ENCODE results near the gene TTC7B.

Gene TTC7B

GRCh38 chr14:90703841-90704737 lies 112.1 kb downstream of the TTC7B start:
- no peak for DNase-seq (ENCODE audit: low read depth in 2 of 2)

- DNase-seq (ENCODE audit: low read depth in 2 of 2): no peak
Measured at GRCh38 chr14:90700933-90701776, 115.1 kb downstream of the TTC7B start.

- no peak for DNase-seq (ENCODE audit: low read depth in 2 of 2)
Measured at GRCh38 chr14:90699016-90699415, 117.2 kb downstream of the TTC7B start.

DNA sequence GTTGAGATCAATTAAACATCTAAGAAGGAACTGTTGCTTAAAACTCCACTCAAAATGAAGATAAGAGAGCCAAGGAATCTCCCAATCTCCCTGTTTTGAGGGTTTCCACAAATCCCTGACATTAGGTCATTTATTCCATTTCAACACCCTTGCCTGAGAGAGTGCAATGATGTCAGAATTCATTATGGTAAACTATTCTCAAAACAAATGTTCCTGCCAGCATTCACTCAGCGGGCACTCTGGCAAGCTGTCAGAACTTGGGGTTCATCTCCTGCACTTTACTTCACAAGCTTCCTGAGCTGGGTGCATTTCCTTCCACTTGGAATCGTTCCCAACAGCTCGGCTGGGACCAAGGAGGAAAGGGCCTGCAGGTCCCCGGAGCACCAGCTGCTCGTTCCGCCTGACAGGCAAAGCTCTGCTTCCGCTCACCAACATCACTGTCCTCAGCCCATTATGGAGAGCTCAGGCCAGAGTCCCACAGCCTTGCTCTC lies 117.8 kb downstream of the TTC7B start:
- DNase-seq (ENCODE audit: low read depth in 2 of 2): no peak

DNA sequence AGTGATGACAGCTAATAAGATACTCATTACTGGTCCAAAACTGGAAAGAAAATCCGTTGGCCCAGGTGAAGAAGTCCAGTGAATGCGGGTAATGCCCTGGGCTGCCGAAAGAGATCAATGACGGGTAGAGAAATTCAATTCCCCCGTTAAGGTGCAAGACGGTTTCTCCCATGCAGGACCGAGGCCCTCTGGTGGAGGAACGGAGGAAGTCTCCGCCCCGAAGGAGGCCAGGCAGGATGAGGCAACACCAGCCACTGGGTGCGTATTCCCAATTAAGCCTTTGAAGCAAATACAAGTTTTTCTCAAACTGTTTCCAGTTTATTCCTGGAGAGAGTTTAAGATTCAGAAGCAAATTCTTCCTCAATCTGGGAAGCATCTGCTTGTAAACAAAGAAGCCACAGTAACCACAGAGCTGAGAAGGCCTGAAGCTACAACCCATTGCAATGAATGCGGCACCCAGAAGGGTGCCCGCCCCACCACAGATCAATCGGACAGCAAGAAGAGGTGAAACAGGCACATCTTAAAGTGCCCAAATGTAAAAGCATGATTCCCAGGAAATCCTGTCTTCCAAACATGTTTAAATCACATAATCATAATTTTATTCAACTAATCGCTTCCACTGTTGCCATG lies 118.5 kb downstream of the TTC7B start:
- DNase-seq (ENCODE audit: low read depth in 2 of 2): peak; percentile 57 to 67

DNA sequence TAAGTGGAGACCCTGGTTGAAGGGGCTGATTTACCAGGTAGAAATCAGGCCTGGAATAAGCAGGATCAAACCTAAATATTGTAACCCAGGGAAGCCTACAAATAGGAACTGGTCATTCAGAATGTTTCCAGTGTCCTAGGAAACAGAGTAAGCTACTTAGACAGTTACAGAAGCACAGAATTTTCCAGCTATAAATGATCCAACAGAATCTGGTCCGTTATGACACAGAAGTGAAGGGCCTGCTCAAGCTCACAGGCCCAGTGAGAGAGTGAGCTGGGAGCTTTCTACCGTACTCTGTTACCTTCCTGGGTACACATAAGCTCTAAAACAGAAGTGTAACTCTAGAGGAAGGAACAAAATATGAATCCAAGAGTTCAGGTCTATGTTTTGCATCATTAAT lies 119.1 kb downstream of the TTC7B start:
- DNase-seq (ENCODE audit: low read depth in 2 of 2): no peak

- no peak for DNase-seq (ENCODE audit: low read depth in 2 of 2)
Measured at GRCh38 chr14:90696720-90697119, 119.5 kb downstream of the TTC7B start.

DNA sequence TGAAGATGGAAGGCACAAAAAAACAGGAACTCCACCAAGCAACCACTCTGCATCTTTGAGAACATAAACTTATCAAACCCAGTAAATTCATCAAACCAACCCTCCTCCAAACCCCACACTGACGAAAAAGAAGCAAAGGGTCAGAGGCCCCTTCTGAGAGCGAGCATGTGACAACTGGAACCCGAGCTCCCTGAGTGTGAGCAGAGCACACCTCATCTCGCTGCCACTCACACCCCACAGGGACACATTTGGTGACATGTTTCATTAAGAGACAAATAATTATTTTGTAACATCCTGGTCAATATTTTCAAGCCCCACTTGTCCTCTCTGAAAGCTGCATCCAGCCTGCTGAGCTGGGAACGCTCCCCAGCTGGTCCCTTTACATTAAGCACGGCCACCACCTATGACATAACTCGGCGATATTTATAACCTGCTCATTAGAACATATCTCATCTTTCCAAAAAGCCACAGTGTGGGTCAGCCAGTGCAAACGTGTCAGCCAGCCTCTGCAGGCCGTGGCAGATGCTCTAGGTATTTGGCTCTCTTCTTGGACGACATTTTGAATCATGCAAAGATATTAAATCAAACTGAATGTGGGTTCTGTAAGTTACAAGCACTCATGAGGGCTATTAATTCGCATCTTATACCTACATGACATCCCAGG lies 120.1 kb downstream of the TTC7B start:
- no peak for DNase-seq (ENCODE audit: low read depth in 2 of 2)

DNA sequence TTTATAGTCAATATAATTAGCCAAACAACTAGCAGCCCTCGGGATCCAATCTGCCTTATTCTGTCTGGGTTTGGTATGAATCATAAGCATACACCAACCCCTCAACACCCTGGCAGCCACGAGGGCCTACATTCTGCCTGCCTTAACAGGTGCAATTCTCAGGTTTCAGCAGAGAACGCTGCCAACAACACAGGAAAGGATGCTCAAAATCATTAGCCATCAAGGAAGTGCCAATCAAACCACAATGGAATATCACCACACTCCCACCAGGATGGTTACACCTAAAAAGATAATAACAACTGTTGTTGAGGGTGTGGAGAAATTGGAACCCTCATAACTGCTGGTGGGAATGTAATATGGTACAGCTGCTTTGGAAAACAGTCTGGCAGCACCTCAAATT lies 122.8 kb downstream of the TTC7B start:
- DNase-seq (ENCODE audit: low read depth in 2 of 2): no peak

DNA sequence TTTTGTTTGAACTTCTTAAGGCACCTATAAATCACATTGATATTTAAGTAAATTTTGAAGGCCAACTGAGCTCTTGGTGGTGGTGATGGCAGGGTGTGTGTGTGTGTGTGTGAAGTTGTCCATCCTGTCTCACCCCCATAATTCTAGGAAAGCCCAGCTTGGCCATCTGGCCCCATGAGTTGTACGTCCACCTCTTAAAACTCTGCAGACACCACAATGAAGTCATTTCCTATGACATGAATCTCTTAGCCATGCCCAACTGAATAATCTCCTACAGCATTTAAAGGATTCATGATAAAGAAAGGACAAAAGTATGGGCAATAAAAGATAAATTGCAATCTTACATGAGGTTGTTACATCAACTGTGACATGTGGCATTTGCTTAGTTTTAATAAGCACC lies 123.4 kb downstream of the TTC7B start:
- DNase-seq (ENCODE audit: low read depth in 2 of 2): no peak

DNA sequence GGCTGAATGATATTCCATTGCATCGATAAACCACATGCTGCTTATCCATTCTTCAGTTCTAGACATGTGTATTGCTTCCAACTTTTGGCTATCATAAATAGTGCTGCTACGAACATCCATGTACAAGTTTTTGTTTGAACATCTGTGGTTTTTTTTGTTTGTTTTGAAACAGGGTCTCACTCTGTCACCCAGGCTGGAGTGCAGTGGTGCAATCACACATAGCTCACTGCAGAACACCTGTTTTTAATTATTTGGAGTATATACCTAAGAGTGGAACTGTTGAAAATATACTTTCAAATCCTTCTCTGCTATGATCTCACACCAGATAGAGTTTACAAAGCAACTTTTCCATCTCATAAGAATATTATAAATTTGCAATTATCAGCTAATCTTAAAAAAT lies 124.2 kb downstream of the TTC7B start:
- DNase-seq (ENCODE audit: low read depth in 2 of 2): no peak

GRCh38 chr14:90691627-90692026 lies 124.6 kb downstream of the TTC7B start:
- no peak for DNase-seq (ENCODE audit: low read depth in 2 of 2)

GRCh38 chr14:90687680-90688079 lies 128.6 kb downstream of the TTC7B start:
- DNase-seq (ENCODE audit: low read depth in 2 of 2): no peak

GRCh38 chr14:90682615-90683014 lies 133.6 kb downstream of the TTC7B start:
- DNase-seq (ENCODE audit: low read depth in 2 of 2): no peak

- no peak for DNase-seq (ENCODE audit: low read depth in 2 of 2)
Measured at GRCh38 chr14:90681929-90682328, 134.3 kb downstream of the TTC7B start.

GRCh38 chr14:90678846-90679362 lies 137.3 kb downstream of the TTC7B start:
- DNase-seq (ENCODE audit: low read depth in 2 of 2): no peak

GRCh38 chr14:90678420-90678819 lies 137.8 kb downstream of the TTC7B start:
- DNase-seq (ENCODE audit: low read depth in 2 of 2): no peak

- peak in 1 of 2 experiments; percentile 7 for DNase-seq (ENCODE audit: low read depth in 2 of 2)
Measured at GRCh38 chr14:90677484-90678050, 138.7 kb downstream of the TTC7B start.

GRCh38 chr14:90676912-90677311 lies 139.3 kb downstream of the TTC7B start:
- DNase-seq (ENCODE audit: low read depth in 2 of 2): no peak

- DNase-seq (ENCODE audit: low read depth in 2 of 2): no peak
Measured at GRCh38 chr14:90676356-90676755, 139.9 kb downstream of the TTC7B start.

GRCh38 chr14:90675399-90675798 lies 140.8 kb downstream of the TTC7B start:
- no peak for DNase-seq (ENCODE audit: low read depth in 2 of 2)

All from stimulated activated CD4-positive, alpha-beta T cell treated with anti-CD3 and anti-CD28 coated beads, Interleukin-12 subunit alpha, Interleukin-12 subunit beta, amount 100 ng/mL, for 24 hours (primary cell).